GM21825 (cell line): ENCODE measurements around the gene HUS1B.

Experiments used
- ATAC-seq: cut with Tn5 transposase; IDR thresholded peaks from one replicate; pipeline ENCODE4 v1.9.1; 2021; ENCODE audit warnings: mild to moderate bottlenecking, moderate library complexity; ENCODE audit not compliant: unreplicated experiment

HUS1B gene

DNA sequence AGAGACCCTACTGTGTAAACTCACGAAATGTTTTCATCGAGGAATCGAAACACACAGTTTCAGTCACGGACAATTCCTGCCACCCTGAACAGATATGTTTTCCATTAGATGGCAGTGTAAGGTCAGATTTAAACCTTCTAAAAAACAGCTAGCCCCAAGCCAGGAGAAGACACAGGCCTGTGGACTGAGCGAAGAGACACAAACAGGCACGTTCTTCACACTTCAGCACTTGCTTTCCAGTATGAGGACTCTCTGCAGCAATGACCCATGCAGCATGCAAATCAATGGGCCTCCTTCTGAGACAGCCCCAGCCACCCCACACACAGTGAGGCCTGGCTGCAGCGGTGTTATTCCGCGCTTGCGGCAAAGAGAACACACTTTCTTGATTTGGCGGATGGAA is 31.9 kb downstream of the HUS1B start:
- ATAC-seq: no peak

GRCh38 chr6:622462-622861 is 34.4 kb downstream of the HUS1B start:
- ATAC-seq: no peak

- no peak for ATAC-seq
Measured at GRCh38 chr6:621931-622330, 35.0 kb downstream of the HUS1B start.

GRCh38 chr6:620950-621349 is 36.0 kb downstream of the HUS1B start:
- ATAC-seq: no peak

DNA sequence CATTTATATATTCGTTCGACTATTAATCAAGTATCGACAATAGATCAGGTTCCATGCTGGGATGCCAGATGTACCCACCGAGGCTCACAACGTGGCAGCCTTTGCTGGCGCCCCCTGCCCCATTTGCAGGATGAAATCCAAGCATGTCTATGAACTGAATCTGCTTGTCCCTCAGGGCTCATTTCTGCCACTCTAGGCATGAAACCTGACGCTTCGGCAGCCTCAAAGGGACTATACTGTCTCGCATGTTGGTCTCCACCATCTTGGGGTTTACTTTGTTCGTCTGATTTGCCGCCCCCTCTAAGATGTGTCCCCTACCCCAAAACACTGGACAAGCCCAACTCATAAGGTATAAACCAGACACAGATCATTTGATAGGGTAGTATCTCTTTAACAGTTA is 36.7 kb downstream of the HUS1B start:
- ATAC-seq: no peak

GRCh38 chr6:617456-618100 is 39.3 kb downstream of the HUS1B start:
- no peak for ATAC-seq

DNA sequence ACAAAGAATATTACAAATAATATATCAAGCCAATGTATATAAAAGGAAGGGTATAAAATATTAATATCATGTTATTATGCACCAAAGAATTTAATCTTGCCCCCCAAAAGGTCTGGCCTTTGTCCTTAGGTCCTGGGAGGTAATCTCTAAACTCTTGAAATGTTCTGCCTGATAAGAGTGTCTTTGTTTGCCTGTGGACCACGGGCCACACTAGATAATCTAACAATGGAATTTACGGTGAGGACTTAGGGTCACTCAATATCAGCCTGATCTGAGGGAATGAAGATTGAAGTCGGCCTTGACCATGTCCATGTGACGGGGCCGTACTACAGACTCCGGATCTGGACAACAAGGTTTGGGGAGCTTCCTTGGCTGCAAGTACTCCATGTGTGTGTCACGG is 42.9 kb downstream of the HUS1B start:
- ATAC-seq: no peak

DNA sequence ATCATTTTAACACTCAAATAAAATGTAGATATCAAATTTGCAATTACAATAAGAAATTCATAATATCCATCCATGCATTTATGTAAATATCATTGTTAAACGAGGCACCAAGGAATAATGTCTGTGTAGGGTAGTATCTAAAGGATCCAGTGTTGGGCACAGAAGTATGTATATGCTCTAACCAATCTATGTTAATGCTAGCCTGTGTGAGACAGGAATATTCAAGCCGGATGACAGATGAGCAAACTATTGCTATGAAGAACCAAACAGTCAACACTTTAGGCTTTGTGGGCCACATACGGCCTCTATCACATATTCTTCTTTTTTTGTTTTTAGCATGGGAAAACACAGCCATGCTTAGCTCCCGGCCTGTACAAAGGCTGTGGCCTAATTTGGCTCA is 45.0 kb downstream of the HUS1B start:
- no peak for ATAC-seq

GRCh38 chr6:610882-611281 is 46.0 kb downstream of the HUS1B start:
- no peak for ATAC-seq

DNA sequence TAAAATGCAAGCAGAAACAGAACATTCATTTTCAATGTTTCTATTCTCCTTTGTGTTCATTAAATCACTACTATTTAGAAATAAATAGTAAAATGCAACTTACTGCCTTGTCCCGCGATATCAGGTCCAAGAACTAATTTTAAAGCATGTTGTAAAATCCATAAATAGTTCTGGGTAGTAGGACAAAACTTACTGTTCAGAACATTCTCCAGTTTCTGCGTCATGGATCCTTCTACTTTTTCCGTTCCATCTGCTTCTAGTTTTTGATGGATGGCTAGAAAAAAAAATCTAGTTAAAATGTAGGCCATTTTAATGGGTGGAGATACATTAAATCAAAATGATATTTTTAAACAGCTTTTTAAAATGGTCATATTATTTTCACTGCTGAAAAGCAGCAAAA is 47.0 kb downstream of the HUS1B start:
- ATAC-seq: no peak

- ATAC-seq: no peak
Measured at GRCh38 chr6:606829-607379, 50.0 kb downstream of the HUS1B start.
